Left ventricle myocardium inferior (tissue), 1 donor: ENCODE data around the gene C10orf88. TPM values are rescaled to one million over a fixed set of nuclear protein-coding genes. Genes with fewer than 3 reads are reported as not detected.

Experiments used
- DNase-seq: peaks from one replicate; pipeline ENCODE4 v3.0.0-alpha.2; 2020
- H3K27ac ChIP-seq: fragments of 200-600 bp; replicated peaks from 2 replicates; pipeline ENCODE4 v1.8.0; 2021
- H3K27me3 ChIP-seq: fragments of 200-600 bp; 2 replicates; pipeline ENCODE4 v1.8.0; 2021; ENCODE audit warnings: low read depth
- H3K36me3 ChIP-seq: fragments of 200-600 bp; 2 replicates; pipeline ENCODE4 v1.8.0; 2021
- H3K4me1 ChIP-seq: fragments of 200-600 bp; 2 replicates; pipeline ENCODE4 v1.8.0; 2021
- H3K4me3 ChIP-seq: fragments of 200-600 bp; 2 replicates; pipeline ENCODE4 v1.8.0; 2021; ENCODE audit warnings: mild to moderate bottlenecking, moderate library complexity
- H3K9me3 ChIP-seq: fragments of 200-600 bp; replicated peaks from 2 replicates; pipeline ENCODE4 v1.8.0; 2021
- CTCF ChIP-seq: fragments of 200-600 bp; IDR thresholded peaks from 2 replicates; pipeline ENCODE4 v1.8.0; 2021; ENCODE audit warnings: antibody characterized with exemption, mild to moderate bottlenecking, borderline replicate concordance
- intact Hi-C: fragments of 100-400 bp; cut with micrococcal nuclease; formaldehyde crosslinking; loops from one replicate; pipeline ENCODE4 v1.11.0; 2022
- total RNA-seq: library from RNA; stranded (reverse); fragmentation: NEBNext Ultra II Directional; extraction: Animal tissue kit (Norgen Biotek cat#: 25700); gene quantifications from one replicate; pipeline ENCODE4 v1.2.1, GENCODE V29; 2021
- donor health status: DM: no; HTN: yes; CAD: no; lungs with severe emphysema.

Gene C10orf88
- total RNA-seq, 1 donor from 2014 or later: 5.6 TPM

- H3K27me3 ChIP-seq: no peaks in the 10 kb centered on the region
- intact Hi-C loops: no loop called here
- H3K9me3 ChIP-seq: no peaks in the 10 kb centered on the region
- H3K4me1 ChIP-seq: peaks cover 19% of the 10 kb centered on the region
- H3K36me3 ChIP-seq: peaks cover 6% of the 10 kb centered on the region
- peak; percentile 99 for TF ChIP-seq CTCF
- peak; percentile 91 for DNase-seq
- peak within 1 kb of the TSS; percentile 87 for H3K4me3 ChIP-seq
- peak within 1 kb of the TSS; percentile 97 for H3K27ac ChIP-seq
Measured at GRCh38 chr10:122980209-122981065, 26.4 kb upstream of the C10orf88 start, which contains the start of gene PSTK. Gene PSTK, plus strand, starts transcription at chr10:122980401. Its CDS starts 79 bp downstream, at chr10:122980480.

- H3K9me3 ChIP-seq: no peaks in the 10 kb centered on the region
- no peak for DNase-seq
- H3K36me3 ChIP-seq: no peaks in the 10 kb centered on the region
- no peak overlapping the region for H3K27ac ChIP-seq
- no peaks in the 10 kb centered on the region for H3K27me3 ChIP-seq
- intact Hi-C loops: no loop called here
- H3K4me3 ChIP-seq: no peak overlapping the region
- no peak for TF ChIP-seq CTCF
- H3K4me1 ChIP-seq: peaks cover 4% of the 10 kb centered on the region
Measured at GRCh38 chr10:122974543-122975064, 20.6 kb upstream of the C10orf88 start.

GRCh38 chr10:122974023-122974422 lies 20.0 kb upstream of the C10orf88 start:
- H3K36me3 ChIP-seq: no peaks in the 10 kb centered on the region
- H3K9me3 ChIP-seq: peaks cover 5% of the 10 kb centered on the region
- intact Hi-C loops: no loop called here
- no peak for TF ChIP-seq CTCF
- no peaks in the 10 kb centered on the region for H3K4me1 ChIP-seq
- no peaks in the 10 kb centered on the region for H3K27me3 ChIP-seq
- H3K27ac ChIP-seq: no peak overlapping the region
- no peak for DNase-seq
- H3K4me3 ChIP-seq: no peak overlapping the region

- Histone ChIP-seq H3K27me3 (no peaks in the 10 kb centered on the region), H3K4me3 (no peak overlapping the region), H3K4me1 (no peaks in the 10 kb centered on the region), H3K9me3 (peaks cover 38% of the 10 kb centered on the region), H3K27ac (no peak overlapping the region), H3K36me3 (peaks cover 10% of the 10 kb centered on the region)
- intact Hi-C loops: no loop called here
- no peak for DNase-seq
- TF ChIP-seq CTCF: no peak
Measured at GRCh38 chr10:122968698-122969097, 14.7 kb upstream of the C10orf88 start.

- Histone ChIP-seq H3K27ac (no peak overlapping the region), H3K4me3 (no peak overlapping the region), H3K36me3 (peaks cover 10% of the 10 kb centered on the region), H3K9me3 (peaks cover 38% of the 10 kb centered on the region), H3K27me3 (no peaks in the 10 kb centered on the region), H3K4me1 (no peaks in the 10 kb centered on the region)
- no peak for TF ChIP-seq CTCF
- intact Hi-C loops: no loop called here
- no peak for DNase-seq
Measured at GRCh38 chr10:122966879-122967278, 12.9 kb upstream of the C10orf88 start.
